RWPE2 (cell line): ENCODE data around the gene RGS6.

Experiments used
- ATAC-seq: fragments of 200-7000 bp; cut with Tn5 transposase; 3 replicates; pipeline ENCODE4 v1.9.1; 2021; ENCODE audit warnings: low read depth
- DNase-seq: peaks from one replicate; pipeline ENCODE4 v3.0.0-alpha.2; 2020; ENCODE audit warnings: low spot score
- H3K27ac ChIP-seq: fragments of 450-650 bp; 2 replicates; pipeline ENCODE4 v1.5.1; 2017; ENCODE audit warnings: mild to moderate bottlenecking; ENCODE audit not compliant: poor library complexity, severe bottlenecking
- H3K27me3 ChIP-seq: fragments of 250-450 bp; sonication (Bioruptor Pico); 2 replicates; pipeline ENCODE4 v1.5.1; 2021; ENCODE audit warnings: mild to moderate bottlenecking, moderate library complexity; ENCODE audit not compliant: insufficient read depth, poor library complexity, severe bottlenecking
- H3K36me3 ChIP-seq: fragments of 250-450 bp; sonication (Bioruptor Pico); 2 replicates; pipeline ENCODE4 v1.5.1; 2020; ENCODE audit warnings: low read depth, mild to moderate bottlenecking, moderate library complexity
- H3K4me1 ChIP-seq: fragments of 250-450 bp; sonication (Bioruptor Pico); 2 replicates; pipeline ENCODE4 v1.5.1; 2021; ENCODE audit warnings: mild to moderate bottlenecking, moderate library complexity; ENCODE audit not compliant: insufficient read depth, poor library complexity, severe bottlenecking
- H3K4me3 ChIP-seq: fragments of 250-450 bp; sonication (Bioruptor Pico); 2 replicates; pipeline ENCODE4 v1.5.1; 2021; ENCODE audit warnings: mild to moderate bottlenecking, moderate library complexity; ENCODE audit not compliant: severe bottlenecking
- H3K9me3 ChIP-seq: fragments of 250-450 bp; sonication (Bioruptor Pico); 2 replicates; pipeline ENCODE4 v1.5.1; 2021; ENCODE audit warnings: mild to moderate bottlenecking, moderate library complexity; ENCODE audit not compliant: severe bottlenecking
- CTCF ChIP-seq: fragments of 450-650 bp; IDR thresholded peaks from one replicate; pipeline ENCODE4 v1.5.1; 2017; ENCODE audit warnings: mild to moderate bottlenecking, moderate library complexity; ENCODE audit not compliant: poor library complexity, severe bottlenecking

The RGS6 gene

GRCh38 chr14:72560331-72560730, 628.1 kb downstream of the RGS6 start:
- no peak for TF ChIP-seq CTCF
- peak overlapping the region; percentile 78 for H3K27ac ChIP-seq
- no peaks in the 10 kb centered on the region for H3K9me3 ChIP-seq
- H3K36me3 ChIP-seq = no peaks in the 10 kb centered on the region
- ATAC-seq = no peak
- no peaks in the 10 kb centered on the region for H3K27me3 ChIP-seq
- no peak for DNase-seq
- H3K4me3 ChIP-seq = no peak overlapping the region
- peaks cover 26% of the 10 kb centered on the region for H3K4me1 ChIP-seq

- no peaks in the 10 kb centered on the region for H3K36me3 ChIP-seq
- TF ChIP-seq CTCF = no peak
- H3K27me3 ChIP-seq = no peaks in the 10 kb centered on the region
- no peak overlapping the region for H3K27ac ChIP-seq
- no peak overlapping the region for H3K4me3 ChIP-seq
- DNase-seq (no peak), ATAC-seq (no peak)
- H3K9me3 ChIP-seq = no peaks in the 10 kb centered on the region
- peaks cover 26% of the 10 kb centered on the region for H3K4me1 ChIP-seq
Measured at GRCh38 chr14:72560889-72561493, 628.8 kb downstream of the RGS6 start.

GRCh38 chr14:72562300-72562699, 630.1 kb downstream of the RGS6 start:
- no peaks in the 10 kb centered on the region for H3K36me3 ChIP-seq
- H3K27ac ChIP-seq = no peak overlapping the region
- ATAC-seq (no peak), DNase-seq (no peak)
- H3K27me3 ChIP-seq = no peaks in the 10 kb centered on the region
- H3K4me3 ChIP-seq = no peak overlapping the region
- H3K4me1 ChIP-seq = peaks cover 26% of the 10 kb centered on the region
- H3K9me3 ChIP-seq = no peaks in the 10 kb centered on the region
- TF ChIP-seq CTCF = no peak

- Histone ChIP-seq H3K27me3 (no peaks in the 10 kb centered on the region), H3K9me3 (no peaks in the 10 kb centered on the region), H3K4me3 (no peak overlapping the region), H3K36me3 (no peaks in the 10 kb centered on the region), H3K27ac (no peak overlapping the region), H3K4me1 (peaks cover 20% of the 10 kb centered on the region)
- TF ChIP-seq CTCF = no peak
- ATAC-seq (no peak), DNase-seq (no peak)
Measured at GRCh38 chr14:72563676-72564075, 631.4 kb downstream of the RGS6 start.

- Histone ChIP-seq H3K27me3 (no peaks in the 10 kb centered on the region), H3K36me3 (no peaks in the 10 kb centered on the region), H3K4me3 (no peak overlapping the region), H3K9me3 (no peaks in the 10 kb centered on the region), H3K4me1 (peaks cover 5% of the 10 kb centered on the region), H3K27ac (no peak overlapping the region)
- no peak for ATAC-seq
- DNase-seq = no peak
- no peak for TF ChIP-seq CTCF
Measured at GRCh38 chr14:72565149-72565559, 632.9 kb downstream of the RGS6 start.
